A673 (cell line): ENCODE data around the gene ATP1A2. TPM values are rescaled to one million over a fixed set of nuclear protein-coding genes. Genes with fewer than 3 reads are reported as not detected.

Experiments used
- Bru-seq: library from RNA; stranded (reverse); fragments of 400-500 nt; gene quantifications from one replicate; lab custom pipeline; 2021; lab: Mats Ljungman, UMichigan
- BruChase-seq, 2 experiments: library from RNA; stranded (reverse); fragments of 400-500 nt; gene quantifications; one replicate each; lab custom pipeline; 2021; lab: Mats Ljungman, UMichigan
- BruUV-seq: library from RNA; stranded (reverse); fragments of 400-500 nt; replicated peaks from 2 replicates; lab custom pipeline; 2021; lab: Mats Ljungman, UMichigan
- CTCF ChIA-PET: fragments of 300-600 bp; sonication (Branson Sonifier 250); formaldehyde crosslinking; loops from one replicate; lab custom pipeline; 2022; ENCODE audit warnings: antibody characterized with exemption; lab: Charles Lee
- POLR2A ChIA-PET: fragments of 300-600 bp; sonication (Branson Sonifier 250); formaldehyde crosslinking; loops from one replicate; lab custom pipeline; 2022; ENCODE audit warnings: antibody characterized with exemption; ENCODE audit not compliant: low non-redundant PET; lab: Charles Lee
- DNase-seq: peaks from one replicate; pipeline ENCODE4 v3.0.0-alpha.2; 2015; ENCODE audit warnings: low spot score
- H3K27ac ChIP-seq: fragments of 200-600 bp; sonication (generic); 2 replicates; pipeline ENCODE4 v1.5.1; 2016; ENCODE audit warnings: mixed run types, low read depth, mild to moderate bottlenecking, mixed read lengths, antibody characterized with exemption, low read length; ENCODE audit not compliant: poor library complexity, severe bottlenecking
- H3K27me3 ChIP-seq: fragments of 200-600 bp; sonication (generic); replicated peaks from 2 replicates; pipeline ENCODE4 v1.6.1; 2017; ENCODE audit warnings: mixed run types, low read depth, mild to moderate bottlenecking, mixed read lengths, antibody characterized with exemption, low read length; ENCODE audit not compliant: insufficient read depth, poor library complexity
- H3K36me3 ChIP-seq: fragments of 200-600 bp; sonication (generic); 2 replicates; pipeline ENCODE4 v1.6.1; 2016; ENCODE audit warnings: mixed run types, mild to moderate bottlenecking, mixed read lengths, antibody characterized with exemption, low read length; ENCODE audit not compliant: insufficient read depth, poor library complexity, severe bottlenecking
- H3K4me1 ChIP-seq: fragments of 200-600 bp; sonication (generic); 2 replicates; pipeline ENCODE4 v1.6.1; 2017; ENCODE audit warnings: mixed run types, mild to moderate bottlenecking, mixed read lengths, antibody characterized with exemption, low read length; ENCODE audit not compliant: insufficient read depth, poor library complexity, severe bottlenecking
- H3K4me3 ChIP-seq: fragments of 200-600 bp; sonication (generic); 2 replicates; pipeline ENCODE4 v1.5.1; 2016; ENCODE audit warnings: low read depth, mixed run types, mild to moderate bottlenecking, mixed read lengths, low read length; ENCODE audit not compliant: poor library complexity, severe bottlenecking
- H3K9me3 ChIP-seq: fragments of 200-600 bp; sonication (generic); 2 replicates; pipeline ENCODE4 v1.6.1; 2016; ENCODE audit warnings: mixed run types, low read depth, mild to moderate bottlenecking, mixed read lengths, antibody characterized with exemption, low read length; ENCODE audit not compliant: poor library complexity, severe bottlenecking
- EZH2 ChIP-seq: fragments of 200-600 bp; sonication (generic); IDR thresholded peaks from 2 replicates; pipeline ENCODE4 v1.6.1; 2017; ENCODE audit warnings: borderline replicate concordance, low read depth, mild to moderate bottlenecking, mixed read lengths, antibody characterized with exemption, low read length; ENCODE audit not compliant: poor library complexity, severe bottlenecking
- intact Hi-C: fragments of 100-400 bp; cut with micrococcal nuclease; formaldehyde crosslinking; loops from one replicate; pipeline ENCODE4 v1.10.0; 2022; ENCODE audit not compliant: unreplicated experiment
- long read RNA-seq: library from polyadenylated mRNA; stranded (forward); transcript quantifications from one replicate; pipeline ENCODE4 v2.0.0, GENCODE V29; 2022
- total RNA-seq: library from RNA; stranded (reverse); gene quantifications from 2 replicates; pipeline ENCODE4 v1.2.3, GENCODE V29; 2021
- TF ChIP-seq, protein P1 (sequence below): fragments of 300-800, 200-600 bp; sonication (generic); conservative IDR thresholded peaks from 2 replicates; pipeline ENCODE4 v1.5.1; 2017; ENCODE audit warnings: low read depth, mild to moderate bottlenecking, antibody characterized with exemption, low read length, moderate library complexity, mixed read lengths

The ATP1A2 gene
- total RNA-seq (not detected in 2 replicates), Bru-seq, nascent RNA (not detected), BruChase-seq, experiment 1, labeled RNA remaining after a 2-hour chase (not detected), BruChase-seq, experiment 2, labeled RNA remaining after a 6-hour chase (not detected)
- long read RNA-seq = 0 reads

DNA sequence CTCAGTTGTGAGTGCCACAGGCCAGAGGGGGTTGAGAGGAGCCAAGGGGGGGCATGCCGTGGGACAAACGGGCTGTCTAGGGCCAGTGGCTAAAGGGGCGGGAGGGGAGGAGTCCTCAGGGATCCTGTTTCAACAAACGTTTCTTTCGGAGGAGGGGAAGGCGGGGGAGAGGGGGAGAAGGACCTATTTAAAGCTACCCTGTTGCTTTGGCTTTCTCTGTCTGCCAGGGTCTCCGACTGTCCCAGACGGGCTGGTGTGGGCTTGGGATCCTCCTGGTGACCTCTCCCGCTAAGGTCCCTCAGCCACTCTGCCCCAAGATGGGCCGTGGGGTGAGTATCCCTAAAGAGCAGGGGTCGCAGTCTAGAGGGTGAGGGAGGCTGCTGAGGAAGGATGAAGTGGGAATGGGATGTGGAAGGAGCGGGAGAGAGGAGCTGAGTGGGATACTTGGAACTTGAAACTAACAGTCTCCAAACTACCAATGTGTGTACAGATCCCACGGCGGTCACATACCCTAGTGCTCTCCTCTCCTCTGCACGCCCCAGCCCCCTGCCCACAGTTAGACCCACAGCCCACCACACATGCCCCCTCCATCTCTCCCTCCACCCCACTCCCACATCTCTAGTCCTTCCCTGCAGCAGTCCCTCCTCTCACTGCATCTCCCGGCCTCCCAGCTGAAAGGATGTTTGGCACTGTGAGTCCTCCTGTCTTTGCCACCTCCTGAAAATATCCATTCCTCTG, at the start of gene ATP1A2:
ATP1A2 (plus strand) TSS at position 215 of the 738 bp plus-strand sequence; CDS start at position 318, 103 bp downstream.
- Histone ChIP-seq H3K9me3 (no peaks in the 10 kb centered on the region), H3K36me3 (no peaks in the 10 kb centered on the region), H3K4me3 (no peak within 1 kb of the TSS), H3K27ac (no peak within 1 kb of the TSS), H3K27me3 (no peaks in the 10 kb centered on the region), H3K4me1 (peaks cover under 1% of the 10 kb centered on the region)
- no TSS peak for BruUV-seq
- CTCF ChIA-PET = no interaction called here
- intact Hi-C loops = no loop called here
- TF ChIP-seq, protein P1, sequence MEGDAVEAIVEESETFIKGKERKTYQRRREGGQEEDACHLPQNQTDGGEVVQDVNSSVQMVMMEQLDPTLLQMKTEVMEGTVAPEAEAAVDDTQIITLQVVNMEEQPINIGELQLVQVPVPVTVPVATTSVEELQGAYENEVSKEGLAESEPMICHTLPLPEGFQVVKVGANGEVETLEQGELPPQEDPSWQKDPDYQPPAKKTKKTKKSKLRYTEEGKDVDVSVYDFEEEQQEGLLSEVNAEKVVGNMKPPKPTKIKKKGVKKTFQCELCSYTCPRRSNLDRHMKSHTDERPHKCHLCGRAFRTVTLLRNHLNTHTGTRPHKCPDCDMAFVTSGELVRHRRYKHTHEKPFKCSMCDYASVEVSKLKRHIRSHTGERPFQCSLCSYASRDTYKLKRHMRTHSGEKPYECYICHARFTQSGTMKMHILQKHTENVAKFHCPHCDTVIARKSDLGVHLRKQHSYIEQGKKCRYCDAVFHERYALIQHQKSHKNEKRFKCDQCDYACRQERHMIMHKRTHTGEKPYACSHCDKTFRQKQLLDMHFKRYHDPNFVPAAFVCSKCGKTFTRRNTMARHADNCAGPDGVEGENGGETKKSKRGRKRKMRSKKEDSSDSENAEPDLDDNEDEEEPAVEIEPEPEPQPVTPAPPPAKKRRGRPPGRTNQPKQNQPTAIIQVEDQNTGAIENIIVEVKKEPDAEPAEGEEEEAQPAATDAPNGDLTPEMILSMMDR = no peak
- no peak for TF ChIP-seq EZH2
- no peak for DNase-seq
- POLR2A ChIA-PET = interaction anchor here (0.6 kb wide), 1 partner anchor 89 kb away, joined by 4 read pairs; no protein-coding TSS in a partner anchor

DNA sequence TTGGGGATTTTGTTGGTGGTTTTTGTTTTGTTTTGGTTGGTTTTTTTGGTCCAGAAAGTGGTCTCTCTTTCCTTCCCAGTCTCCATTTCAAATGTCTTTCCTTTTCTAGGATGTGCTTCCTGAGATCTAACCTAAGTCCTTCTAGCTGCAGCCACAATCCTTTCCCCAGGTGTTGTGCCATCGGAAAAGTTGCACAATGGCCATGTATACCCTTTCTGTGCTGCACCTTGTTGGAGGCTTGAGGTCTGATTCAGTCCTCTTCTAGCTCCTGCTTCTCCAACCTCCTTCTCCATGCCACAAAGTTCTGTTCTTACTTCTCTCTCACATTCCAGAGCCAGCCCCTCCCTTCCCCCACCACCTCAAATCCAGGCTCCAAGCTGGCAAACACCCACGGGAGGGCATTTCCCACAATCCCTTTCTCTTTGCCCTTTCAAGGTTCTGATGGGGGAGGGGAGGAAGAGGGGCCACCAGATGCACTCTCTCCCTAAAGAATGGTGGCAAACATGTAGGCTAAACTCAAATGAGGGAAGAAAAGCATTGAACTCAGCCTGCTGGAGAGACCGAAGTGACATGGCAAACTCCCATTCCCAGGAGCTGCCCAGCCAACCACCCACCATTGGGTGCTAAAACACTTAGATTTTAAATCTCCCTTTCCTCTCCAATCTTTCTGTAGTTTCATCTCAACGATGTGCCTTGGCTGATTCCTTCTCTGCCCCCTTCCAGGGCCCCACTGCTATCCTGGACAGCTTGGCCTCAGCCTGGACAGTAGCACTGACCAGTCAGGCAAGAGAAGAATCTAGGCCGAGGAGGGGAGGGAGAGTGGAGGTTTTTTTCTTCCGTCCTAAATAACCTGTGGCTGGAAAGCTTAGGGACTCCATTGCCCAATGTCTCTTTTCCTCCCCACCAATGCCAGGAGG, 48.5 kb upstream of the ATP1A2 start:
- TF ChIP-seq, protein P1 = no peak
- no peak for TF ChIP-seq EZH2
- no TSS peak for BruUV-seq
- peak; percentile 20 for DNase-seq
- Histone ChIP-seq H3K27me3 (peaks cover 14% of the 10 kb centered on the region), H3K27ac (no peak overlapping the region), H3K4me3 (no peak overlapping the region), H3K36me3 (no peaks in the 10 kb centered on the region), H3K4me1 (no peaks in the 10 kb centered on the region), H3K9me3 (no peaks in the 10 kb centered on the region)
- ChIA-PET POLR2A (interaction anchor here (0.7 kb wide), 1 partner anchor 114 kb away, joined by 3 read pairs; no protein-coding TSS in a partner anchor), CTCF (no interaction called here)
- intact Hi-C loops = no loop called here

DNA sequence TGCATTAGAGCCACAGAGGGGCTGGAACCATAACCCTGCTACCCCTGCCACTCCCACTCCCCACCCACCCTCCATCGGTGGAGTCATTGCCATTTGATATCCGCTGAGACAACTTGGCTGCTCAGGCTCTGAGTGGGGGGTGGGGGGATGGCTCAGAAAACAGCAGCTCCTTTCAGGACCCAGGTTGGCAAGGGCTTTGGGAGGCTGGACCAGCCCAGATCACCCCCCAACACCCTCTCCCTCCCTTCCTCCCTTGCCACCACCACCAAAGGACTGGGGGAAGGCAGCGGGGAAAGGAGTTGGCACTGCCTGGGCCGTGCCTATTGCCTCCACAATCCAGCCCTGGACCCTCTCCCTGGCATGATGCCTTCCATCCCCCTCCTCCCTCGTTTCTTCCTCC, 47.3 kb upstream of the ATP1A2 start:
- no peak for TF ChIP-seq EZH2
- TF ChIP-seq, protein P1 = no peak
- Histone ChIP-seq H3K27me3 (peaks cover 14% of the 10 kb centered on the region), H3K9me3 (no peaks in the 10 kb centered on the region), H3K4me3 (no peak overlapping the region), H3K27ac (no peak overlapping the region), H3K36me3 (no peaks in the 10 kb centered on the region), H3K4me1 (no peaks in the 10 kb centered on the region)
- BruUV-seq = no TSS peak
- POLR2A ChIA-PET = no interaction called here
- intact Hi-C loops = no loop called here
- CTCF ChIA-PET = no interaction called here
- no peak for DNase-seq
